NT2/D1 (cell line): Measurements from ENCODE around the gene PLTP.

Experiments used
- SUZ12 ChIP-seq: IDR thresholded peaks from 2 replicates; pipeline ENCODE4 v1.6.1; 2011; ENCODE audit not compliant: insufficient read length, insufficient read depth; ENCODE audit errors: extremely low read depth
- ZNF274 ChIP-seq: IDR thresholded peaks from 2 replicates; pipeline ENCODE4 v1.6.1; 2011; ENCODE audit warnings: mild to moderate bottlenecking, low read depth, low read length

GRCh38 chr20:45927071-45927878, 15.3 kb upstream of the PLTP start:
- TF ChIP-seq ZNF274 (no peak), SUZ12 (no peak)
